ENCODE measurements around the gene TBC1D19.
"Not testable (repeated sequence)": the region's sequence is repeated elsewhere in the genome, so short reads cannot be mapped to it uniquely, and the experiment has no call there.

TBC1D19 gene

GRCh38 chr4:26607776-26608175, 23.9 kb downstream of the TBC1D19 start:
- DNase-seq: no peak

GRCh38 chr4:26609391-26609790, 25.5 kb downstream of the TBC1D19 start:
- DNase-seq: no peak

GRCh38 chr4:26609868-26610267, 26.0 kb downstream of the TBC1D19 start:
- DNase-seq: no peak

DNA sequence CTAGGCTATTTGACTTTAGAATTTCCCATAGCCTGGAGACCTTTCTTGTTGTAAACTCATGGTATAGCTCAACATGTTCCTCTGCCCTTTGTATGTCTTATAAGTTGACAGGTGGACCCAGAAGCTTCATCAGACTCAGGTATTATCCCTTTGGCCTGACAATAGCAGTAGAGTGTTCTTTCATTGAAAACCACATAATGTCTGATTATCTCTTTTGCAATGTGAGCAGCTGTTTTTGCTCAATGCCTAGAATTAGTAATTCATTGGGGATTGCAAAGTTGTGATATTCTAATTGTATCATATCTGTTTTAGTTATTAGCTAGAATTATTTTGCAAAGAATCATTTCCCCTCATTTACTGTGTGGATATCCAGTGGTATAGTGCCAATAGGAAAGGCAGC, 27.5 kb downstream of the TBC1D19 start:
- no peak for DNase-seq

GRCh38 chr4:26611885-26612284, 28.0 kb downstream of the TBC1D19 start:
- no peak for DNase-seq

GRCh38 chr4:26613237-26613636, 29.4 kb downstream of the TBC1D19 start:
- DNase-seq: no peak

DNA sequence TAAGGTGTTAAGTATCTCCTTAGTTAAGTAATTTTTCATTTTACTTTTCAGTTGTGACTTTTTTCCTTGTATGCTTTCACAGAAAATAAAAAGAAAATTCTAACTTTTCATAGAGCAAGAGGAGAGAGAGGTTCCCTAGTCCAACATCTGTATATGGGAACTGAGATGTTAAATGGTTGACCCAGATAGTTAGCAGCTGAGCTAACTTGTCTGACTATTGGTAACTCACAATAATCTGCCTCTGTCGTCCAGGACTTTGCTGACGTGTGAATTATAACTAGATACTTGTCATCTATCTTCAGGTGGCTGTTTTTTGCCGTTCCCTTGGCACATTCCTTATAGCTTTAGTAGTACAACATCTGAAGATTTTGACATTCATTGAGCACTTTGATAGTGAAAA, 29.9 kb downstream of the TBC1D19 start:
- DNase-seq: no peak

GRCh38 chr4:26619784-26620183, 35.9 kb downstream of the TBC1D19 start:
- no peak for DNase-seq

DNA sequence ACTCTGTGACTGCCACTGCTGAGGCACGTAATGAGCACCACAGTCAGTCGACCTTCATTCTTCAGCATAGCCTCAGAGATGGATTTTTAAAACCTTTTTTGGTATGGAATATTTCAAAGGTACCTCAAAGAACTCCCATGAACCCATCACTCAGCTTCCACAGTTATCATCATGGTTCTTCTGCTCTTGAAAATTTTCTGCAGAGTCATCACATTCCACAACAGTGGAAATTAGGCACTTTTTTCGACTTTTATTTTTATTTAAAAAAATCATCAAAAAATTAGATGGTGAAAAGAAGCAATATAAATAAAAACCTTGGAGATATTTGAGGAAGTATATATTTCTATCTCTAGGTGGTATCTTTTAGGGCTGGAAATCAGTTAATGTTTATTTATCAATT, 37.5 kb downstream of the TBC1D19 start:
- DNase-seq: no peak

- DNase-seq: no peak
These were observed 39.0 kb downstream of the TBC1D19 start for GRCh38 chr4:26622913-26623312.

DNA sequence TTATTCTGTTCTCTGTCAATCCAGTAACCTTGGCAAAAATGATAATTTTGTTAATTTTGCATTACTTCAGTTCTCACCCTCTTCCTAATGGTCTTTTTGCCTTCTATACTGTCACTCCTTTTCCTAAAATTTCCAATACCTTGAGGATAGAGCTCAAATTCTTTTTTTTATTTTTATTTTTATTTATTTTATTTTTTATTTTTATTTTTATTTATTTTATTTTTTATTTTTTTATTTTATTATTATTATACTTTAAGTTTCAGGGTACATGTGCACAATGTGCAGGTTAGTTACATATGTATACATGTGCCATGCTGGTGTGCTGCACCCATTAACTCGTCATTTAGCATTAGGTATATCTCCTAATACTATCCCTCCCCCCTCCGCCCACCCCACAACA, 42.8 kb downstream of the TBC1D19 start:
- DNase-seq: not testable (repeated sequence)

GRCh38 chr4:26632916-26633315, 49.0 kb downstream of the TBC1D19 start:
- DNase-seq: no peak

DNA sequence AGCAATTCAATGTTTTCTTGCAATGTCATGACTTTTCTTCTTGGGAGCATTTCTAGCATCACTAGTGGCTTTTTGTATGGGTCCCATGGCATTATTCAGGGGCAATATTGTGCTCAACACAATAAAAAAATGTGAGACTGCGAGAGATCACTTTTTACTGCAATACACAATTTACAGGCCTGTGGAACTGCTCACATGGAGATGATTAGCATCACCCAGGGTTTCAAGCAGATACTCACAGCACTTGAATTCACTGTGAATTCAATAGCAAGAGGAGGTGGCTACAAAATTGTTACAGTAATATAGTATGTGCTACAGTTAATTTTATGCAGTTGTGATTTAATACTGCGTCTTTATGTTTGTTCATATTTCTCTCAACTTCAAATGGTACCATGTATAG, 50.4 kb downstream of the TBC1D19 start:
- DNase-seq: no peak

- no peak for DNase-seq
These were observed 52.6 kb downstream of the TBC1D19 start for GRCh38 chr4:26636458-26636857.

DNA sequence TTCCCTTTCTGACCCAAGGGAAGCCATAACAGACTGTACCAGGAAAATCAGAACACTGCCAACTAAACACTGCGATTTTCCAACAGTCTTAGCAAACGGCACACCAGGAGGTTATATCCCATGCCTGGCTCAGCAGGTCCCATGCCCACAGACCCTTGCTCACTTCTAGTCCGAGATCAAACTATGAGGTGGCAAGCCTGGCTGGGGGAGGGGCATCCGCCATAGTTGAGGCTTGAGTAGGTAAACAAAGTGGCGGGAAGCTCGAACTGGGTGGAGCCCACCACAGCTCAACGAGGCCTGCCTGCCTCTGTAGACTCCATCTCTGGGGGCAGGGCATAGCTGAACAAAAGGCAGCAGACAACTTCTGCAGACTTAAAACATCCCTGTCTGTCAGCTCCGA, 56.8 kb downstream of the TBC1D19 start:
- DNase-seq: not testable (repeated sequence)

- no peak for DNase-seq
These were observed 63.8 kb downstream of the TBC1D19 start for GRCh38 chr4:26647523-26648224.

- DNase-seq: no peak
These were observed 64.4 kb downstream of the TBC1D19 start for GRCh38 chr4:26648260-26648659.

- no peak for DNase-seq
These were observed 76.4 kb downstream of the TBC1D19 start for GRCh38 chr4:26660261-26660660.

DNA sequence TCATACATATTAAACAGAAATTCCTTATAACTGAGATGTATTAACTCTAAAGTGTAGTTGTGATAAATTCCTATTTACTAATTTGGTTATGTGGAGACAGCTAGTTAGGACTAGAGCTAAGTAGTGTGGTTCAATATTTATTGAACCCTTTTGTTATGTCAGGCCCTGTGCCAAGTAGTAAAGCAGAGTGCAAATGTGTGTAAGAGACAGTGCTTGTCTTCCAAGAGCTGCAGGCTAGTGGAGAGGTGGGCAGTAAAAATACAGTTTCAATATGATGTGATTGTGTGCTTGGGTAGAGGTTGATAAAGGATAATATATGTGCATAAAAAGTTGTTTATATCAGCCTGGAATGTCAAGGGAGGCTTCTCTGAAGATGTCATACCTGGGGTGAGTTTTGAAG, 80.0 kb downstream of the TBC1D19 start:
- DNase-seq: no peak

GRCh38 chr4:26670903-26671537, 87.1 kb downstream of the TBC1D19 start:
- DNase-seq: no peak

GRCh38 chr4:26679040-26679695, 95.3 kb downstream of the TBC1D19 start:
- not testable (repeated sequence) for DNase-seq

GRCh38 chr4:26682436-26682835, 98.6 kb downstream of the TBC1D19 start:
- no peak for DNase-seq

DNA sequence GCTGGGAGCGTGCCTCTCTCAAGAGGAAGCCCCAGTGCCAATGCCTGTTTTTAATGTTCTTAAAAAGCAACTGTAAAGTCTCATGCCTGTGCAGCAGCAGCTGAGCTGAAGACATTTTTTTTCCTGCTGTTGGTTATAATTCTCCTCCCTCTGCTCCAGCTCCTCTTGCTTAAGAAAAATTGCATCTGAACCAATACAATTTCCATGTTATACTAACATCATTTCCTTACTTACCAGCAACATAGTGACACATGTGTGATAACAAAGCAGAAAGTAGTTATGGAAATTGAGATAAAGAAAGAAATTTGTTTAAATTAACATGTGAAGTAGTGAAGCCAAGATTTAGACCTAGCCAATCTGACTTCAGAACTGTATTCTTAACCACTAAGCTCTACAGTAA, 101.4 kb downstream of the TBC1D19 start:
- no peak for DNase-seq

- no peak for DNase-seq
These were observed 103.8 kb downstream of the TBC1D19 start for GRCh38 chr4:26687728-26688127.

All from SHP77 treated with DMSO at 0.1 percent for 48 hours (cell line).